HepG2 (cell line): ENCODE measurements around the gene TAGLN. TPM values are rescaled to one million over a fixed set of nuclear protein-coding genes. Genes with fewer than 3 reads are reported as not detected.

Experiments used
- ATAC-seq: fragments of 200-7000 bp; cut with Tn5 transposase; 3 replicates; pipeline ENCODE4 v1.9.1; 2020; ENCODE audit warnings: mild to moderate bottlenecking, moderate library complexity
- BruUV-seq: library from RNA; stranded (reverse); fragments of 400-500 nt; replicated peaks from 2 replicates; lab custom pipeline; 2021; lab: Mats Ljungman, UMichigan
- CTCF ChIA-PET: fragments of 300-600 bp; formaldehyde crosslinking; extraction: SDS; loops from one replicate; lab custom pipeline; 2021; ENCODE audit warnings: low total read pairs, inconsistent platforms, low intra/inter-chr PET ratio; lab: Yijun Ruan, JAX
- POLR2A ChIA-PET: fragments of 350-600 bp; sonication (Branson Sonifier 250); formaldehyde crosslinking; loops from one replicate; lab custom pipeline; 2020; ENCODE audit warnings: antibody characterized with exemption, inconsistent platforms; lab: Yijun Ruan, JAX
- DNase-seq: peaks from one replicate; pipeline ENCODE4 v3.0.0-alpha.2; 2015; ENCODE audit warnings: low spot score
- FAIRE-seq: peaks from 3 replicates; lab custom pipeline; 2011; peaks lifted over from hg19 to GRCh38; lab: Jason Lieb, UNC
- H2AFZ ChIP-seq: one replicate; pipeline ENCODE4 v1.6.1; 2011; ENCODE audit warnings: low read length, inconsistent platforms
- H3K27ac ChIP-seq: fragments of 300-600 bp; 3 replicates; pipeline ENCODE4 v1.8.0; 2011; ENCODE audit warnings: mixed run types, mild to moderate bottlenecking, mixed read lengths, low read length, inconsistent platforms; ENCODE audit not compliant: insufficient read depth; ENCODE audit errors: extremely low read length
- H3K27me3 ChIP-seq, 2 experiments: fragments of 200-600 bp in 1 of 2; 2 replicates in 1 of 2; 3 replicates in 1 of 2; pipeline versions ENCODE4 v1.6.0 to v1.8.0; 2011; ENCODE audit warnings: low read length in 2 of 2, mild to moderate bottlenecking in 2 of 2, moderate library complexity in 2 of 2, inconsistent platforms in 1 of 2; ENCODE audit not compliant: insufficient read depth in 2 of 2, control insufficient read depth in 1 of 2
- H3K36me3 ChIP-seq, 2 experiments: fragments of 200-600 bp in 1 of 2; replicated peaks in 1 of 2; 2 replicates in 1 of 2; 3 replicates in 1 of 2; pipeline versions ENCODE4 v1.5.1 to v1.8.0; 2011; ENCODE audit warnings: low read length in 2 of 2, inconsistent platforms in 1 of 2; ENCODE audit not compliant: insufficient read depth in 2 of 2, control insufficient read depth in 1 of 2
- H3K4me1 ChIP-seq: 2 replicates; pipeline ENCODE4 v1.5.1; 2012; ENCODE audit warnings: low read length, inconsistent platforms; ENCODE audit not compliant: insufficient read depth
- H3K4me2 ChIP-seq: 2 replicates; pipeline ENCODE4 v1.6.0; 2011; ENCODE audit warnings: low read depth, low read length, inconsistent platforms
- H3K4me3 ChIP-seq, 3 experiments: fragments of 200-600 bp in 1 of 3; sonication (generic), shearing (Covaris generic) in 1 of 3; replicated peaks in 1 of 3; 2 replicates each; pipeline ENCODE4 v1.5.1; 2011 to 2016; ENCODE audit warnings: low read length in 3 of 3, inconsistent platforms in 2 of 3, low read depth in 2 of 3, mild to moderate bottlenecking in 2 of 3, control low read depth in 1 of 3, mixed read lengths in 1 of 3; ENCODE audit not compliant: insufficient read depth in 1 of 3
- H3K79me2 ChIP-seq: one replicate; pipeline ENCODE4 v1.6.1; 2011; ENCODE audit warnings: low read length, inconsistent platforms; ENCODE audit not compliant: insufficient read depth
- H3K9ac ChIP-seq: 2 replicates; pipeline ENCODE4 v1.6.0; 2011; ENCODE audit warnings: mild to moderate bottlenecking, low read depth, low read length, inconsistent platforms; ENCODE audit not compliant: insufficient read depth
- H3K9me3 ChIP-seq: 2 replicates; pipeline ENCODE4 v1.5.1; 2012; ENCODE audit warnings: mild to moderate bottlenecking, low read length
- H4K20me1 ChIP-seq: 2 replicates; pipeline ENCODE4 v1.6.0; 2011; ENCODE audit warnings: inconsistent platforms, mild to moderate bottlenecking, low read length, moderate library complexity; ENCODE audit not compliant: insufficient read depth
- ATRX ChIP-seq: sonication (generic); formaldehyde crosslinking; IDR thresholded peaks from 2 replicates; pipeline ENCODE4 v1.4.0; 2020; ENCODE audit warnings: missing genetic modification reagents, borderline replicate concordance
- CEBPB ChIP-seq: IDR thresholded peaks from 2 replicates; pipeline ENCODE4 v1.6.1; 2011; ENCODE audit warnings: low read depth, low read length, improper control_type of control experiment, borderline replicate concordance
- DZIP1 ChIP-seq: sonication (generic); formaldehyde crosslinking; IDR thresholded peaks from 2 replicates; pipeline ENCODE4 v1.5.0; 2020; ENCODE audit warnings: mild to moderate bottlenecking, missing genetic modification reagents
- HHEX ChIP-seq: IDR thresholded peaks from 2 replicates; pipeline ENCODE4 v1.6.1; 2016; ENCODE audit warnings: control low read depth
- HOXA5 ChIP-seq: sonication (generic); formaldehyde crosslinking; IDR thresholded peaks from 2 replicates; pipeline ENCODE4 v1.4.0; 2020; ENCODE audit warnings: missing genetic modification reagents
- KLF11 ChIP-seq: IDR thresholded peaks from 2 replicates; pipeline ENCODE4 v1.6.1; 2016; ENCODE audit warnings: missing compliant biosample characterization
- KLF15 ChIP-seq: sonication (generic); formaldehyde crosslinking; IDR thresholded peaks from 2 replicates; pipeline ENCODE4 v1.8.1; 2023; ENCODE audit warnings: borderline replicate concordance, mild to moderate bottlenecking, inconsistent platforms, missing genetic modification reagents, mixed read lengths
- MED13 ChIP-seq: sonication (generic); formaldehyde crosslinking; IDR thresholded peaks from 2 replicates; pipeline ENCODE4 v1.5.0; 2020; ENCODE audit warnings: missing genetic modification reagents
- NRL ChIP-seq: sonication (generic); formaldehyde crosslinking; IDR thresholded peaks from 2 replicates; pipeline ENCODE4 v1.5.0; 2020; ENCODE audit warnings: missing genetic modification reagents, mild to moderate bottlenecking, moderate library complexity, borderline replicate concordance
- RFXANK ChIP-seq: IDR thresholded peaks from 2 replicates; pipeline ENCODE4 v1.6.1; 2016
- SALL2 ChIP-seq: sonication (generic); formaldehyde crosslinking; IDR thresholded peaks from 2 replicates; pipeline ENCODE4 v1.8.1; 2023; ENCODE audit warnings: mild to moderate bottlenecking, missing genetic modification reagents, inconsistent platforms
- SOX13 ChIP-seq, 3 experiments: fragments of 450-650 bp in 1 of 3; sonication (generic) in 1 of 3; formaldehyde crosslinking in 1 of 3; IDR thresholded peaks in 2 of 3; conservative IDR thresholded peaks in 1 of 3; 2 replicates each; pipeline versions ENCODE4 v1.5.0 to v1.6.1; 2016 to 2020; ENCODE audit warnings: antibody characterized with exemption in 1 of 3, mild to moderate bottlenecking in 1 of 3, missing compliant biosample characterization in 1 of 3, missing genetic modification reagents in 1 of 3, moderate library complexity in 1 of 3
- ZBTB4 ChIP-seq: sonication (generic); formaldehyde crosslinking; IDR thresholded peaks from 2 replicates; pipeline ENCODE4 v1.4.0; 2020; ENCODE audit warnings: missing genetic modification reagents, mild to moderate bottlenecking, borderline replicate concordance
- ZBTB44 ChIP-seq: sonication (generic); formaldehyde crosslinking; IDR thresholded peaks from 2 replicates; pipeline ENCODE4 v1.4.0; 2020; ENCODE audit warnings: missing genetic modification reagents
- ZNF510 ChIP-seq: sonication (generic); formaldehyde crosslinking; IDR thresholded peaks from 2 replicates; pipeline ENCODE4 v1.4.0; 2020; ENCODE audit warnings: low read depth, mild to moderate bottlenecking, missing genetic modification reagents
- ZNF557 ChIP-seq: sonication (generic); formaldehyde crosslinking; IDR thresholded peaks from 2 replicates; pipeline ENCODE4 v1.4.0; 2020; ENCODE audit warnings: missing genetic modification reagents
- WGBS: methylation state at CpG from one replicate; pipeline ENCODE4 v1.1.6; 2017; ENCODE audit warnings: low lambda C conversion rate; 5-methylcytosine and 5-hydroxymethylcytosine counted together
- in situ Hi-C: cut with HindIII; loops from 2 replicates; pipeline ENCODE4 v1.10.0; 2017; ENCODE audit warnings: low pct_unique_long_range_greater_than_20kb; ENCODE audit not compliant: extremely low pct_ligation_motif_present
- intact Hi-C: fragments of 100-400 bp; cut with micrococcal nuclease; formaldehyde crosslinking; loops from one replicate; pipeline ENCODE4 v1.10.0; 2022; ENCODE audit not compliant: unreplicated experiment
- polyA plus RNA-seq, 8 experiments: library from polyadenylated mRNA; depleted of rRNA in 3 of 8; stranded (reverse) in 7 of 8; unstranded in 1 of 8; fragments of >200 nt; fragmentation: Illumina TruSeq in 4 of 8; extraction: Trizol in 4 of 8; gene quantifications; 2 replicates each; pipeline versions ENCODE4 v1.2.1 to v1.2.3, GENCODE V29; 2011 to 2016; ENCODE audit warnings: low read depth in 4 of 8, missing spikeins in 1 of 8, mixed read lengths in 1 of 8; ENCODE audit not compliant: insufficient read depth in 1 of 8
- total RNA-seq, 5 experiments: library from RNA; depleted of rRNA; stranded (reverse); fragments of >200 nt; fragmentation: Illumina TruSeq; extraction: Trizol; gene quantifications; 2 replicates each; pipeline ENCODE4 v1.2.3, GENCODE V29; 2016; ENCODE audit warnings: low read depth in 1 of 5

The TAGLN gene
- total and polyA plus RNA-seq, 2 of the 13 experiments (the other 11 are each of a cell fraction or from before 2014, with no cell fraction given), result 12.6 to 75.4 TPM

GRCh38 chr11:117232911-117233409, 33.8 kb downstream of the TAGLN start (continued):
- no peak for TF ChIP-seq SOX13 (IDR thresholded peaks at IDR 0.05)
- no peak for TF ChIP-seq SOX13 (CRISPR knock-in tag; conservative IDR thresholded peaks at IDR 0.05 in 1 of 2, IDR thresholded peaks at IDR 0.05 in 1 of 2)
- TF ChIP-seq SALL2, result 0 out of 2 replicates have a peak, but pooled peaks have one; percentile 17
- 0 out of 2 replicates have a peak, but pooled peaks have one; percentile 33 for TF ChIP-seq NRL (CRISPR knock-in tag)

DNA sequence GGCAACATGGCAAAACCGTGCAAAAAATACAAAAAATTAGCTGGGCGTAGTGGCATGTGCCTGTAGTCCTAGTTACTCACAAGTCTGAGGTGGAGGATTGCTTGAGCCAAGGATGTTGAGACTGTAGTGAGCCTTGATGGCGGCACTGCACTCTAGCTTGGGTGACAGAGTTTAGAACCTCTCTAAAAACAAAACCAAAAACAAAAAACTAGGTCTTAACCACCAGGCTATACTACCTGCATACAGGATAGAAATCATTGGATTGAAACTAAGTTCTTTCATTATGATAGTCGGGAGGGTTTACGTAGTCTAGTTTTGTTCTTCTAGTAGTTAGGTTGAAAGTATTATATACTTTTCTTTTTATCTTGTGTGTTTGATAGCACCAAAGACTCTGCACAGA, 39.1 kb downstream of the TAGLN start:
- Histone ChIP-seq H3K27me3 (no peaks in the 10 kb centered on the region), H3K9me3 (no peaks in the 10 kb centered on the region), H3K4me3 (no peak overlapping the region), H3K79me2 (peaks cover 6% of the 10 kb centered on the region), H3K4me1 (peaks cover 11% of the 10 kb centered on the region), H3K4me2 (no peak overlapping the region), H3K36me3 (peaks cover 8 to 24% of the 10 kb centered on the region in 2 experiments; a peak in 4 of 5 replicates), H3K27ac (no peak overlapping the region), H2AFZ (no peak overlapping the region), H3K9ac (no peak overlapping the region), H4K20me1 (no peaks in the 10 kb centered on the region)
- CTCF ChIA-PET, result no interaction called here
- FAIRE-seq (no peak), DNase-seq (no peak), ATAC-seq (no peak)
- POLR2A ChIA-PET, result interaction anchor here (0.6 kb wide), 1 partner anchor 167 kb away, joined by 3 read pairs; no protein-coding TSS in a partner anchor
- no TSS peak for BruUV-seq
- 93% methylated on average over 5 of the region's 5 CpGs for WGBS
- in situ Hi-C loops, result no loop called here
- intact Hi-C loops, result no loop called here
- no peak for TF ChIP-seq MED13
- TF ChIP-seq HOXA5, result no peak
- no peak for TF ChIP-seq ZBTB4 (CRISPR knock-in tag)
- TF ChIP-seq HHEX (CRISPR knock-in tag), result no peak
- TF ChIP-seq ZNF557 (CRISPR knock-in tag), result no peak
- no peak for TF ChIP-seq KLF11
- TF ChIP-seq CEBPB, result no peak
- TF ChIP-seq ATRX (CRISPR knock-in tag), result no peak
- TF ChIP-seq ZNF510 (CRISPR knock-in tag), result no peak
- no peak for TF ChIP-seq ZBTB44 (CRISPR knock-in tag)
- no peak for TF ChIP-seq RFXANK
- TF ChIP-seq KLF15 (CRISPR knock-in tag), result no peak
- no peak for TF ChIP-seq DZIP1 (CRISPR knock-in tag)
